Suppressor macrophage treated with lipopolysaccharide for 4 hours (primary cell): ENCODE measurements around the gene GLT1D1.
A peak's percentile ranks its signal among the peaks of the same experiment; 100 is the strongest.

Source experiments
- DNase-seq: peaks from one replicate; pipeline ENCODE4 v3.0.0-alpha.2; 2020

Gene GLT1D1

GRCh38 chr12:128856035-128856790 lies 2.9 kb downstream of the GLT1D1 start:
- no peak for DNase-seq

GRCh38 chr12:128856791-128857078 lies 3.5 kb downstream of the GLT1D1 start:
- DNase-seq, result no peak

- DNase-seq, result peak; percentile 80
Measured at GRCh38 chr12:128857133-128857763, 4.0 kb downstream of the GLT1D1 start.

- no peak for DNase-seq
Measured at GRCh38 chr12:128859311-128859710, 6.0 kb downstream of the GLT1D1 start.

GRCh38 chr12:128861226-128862016 lies 8.1 kb downstream of the GLT1D1 start:
- no peak for DNase-seq

GRCh38 chr12:128863957-128864356 lies 10.7 kb downstream of the GLT1D1 start:
- DNase-seq, result no peak

GRCh38 chr12:128864516-128865186 lies 11.4 kb downstream of the GLT1D1 start:
- DNase-seq, result peak; percentile 13

- DNase-seq, result no peak
Measured at GRCh38 chr12:128867466-128867865, 14.2 kb downstream of the GLT1D1 start.

- no peak for DNase-seq
Measured at GRCh38 chr12:128871516-128871892, 18.2 kb downstream of the GLT1D1 start.

GRCh38 chr12:128872303-128872702 lies 19.0 kb downstream of the GLT1D1 start:
- DNase-seq, result no peak

GRCh38 chr12:128876559-128876958 lies 23.3 kb downstream of the GLT1D1 start:
- no peak for DNase-seq

- no peak for DNase-seq
Measured at GRCh38 chr12:128879898-128880764, 26.9 kb downstream of the GLT1D1 start.

GRCh38 chr12:128891856-128892255 lies 38.6 kb downstream of the GLT1D1 start:
- DNase-seq, result no peak

GRCh38 chr12:128903236-128903635 lies 50.0 kb downstream of the GLT1D1 start:
- DNase-seq, result no peak

- DNase-seq, result no peak
Measured at GRCh38 chr12:128905003-128905544, 51.8 kb downstream of the GLT1D1 start.

- no peak for DNase-seq
Measured at GRCh38 chr12:128906485-128907137, 53.3 kb downstream of the GLT1D1 start.

- no peak for DNase-seq
Measured at GRCh38 chr12:128908254-128908653, 55.0 kb downstream of the GLT1D1 start.

GRCh38 chr12:128909653-128910052 lies 56.4 kb downstream of the GLT1D1 start:
- DNase-seq, result no peak

- DNase-seq, result no peak
Measured at GRCh38 chr12:128910629-128911028, 57.4 kb downstream of the GLT1D1 start.

- DNase-seq, result no peak
Measured at GRCh38 chr12:128911861-128912260, 58.6 kb downstream of the GLT1D1 start.

GRCh38 chr12:128914908-128915563 lies 61.8 kb downstream of the GLT1D1 start:
- peak; percentile 81 for DNase-seq
